Fibroblast of mammary gland (primary cell): ENCODE results near the gene CWC27.
A peak's percentile ranks its signal among the peaks of the same experiment; 100 is the strongest.

Source experiments
- DNase-seq: peaks from one replicate; pipeline ENCODE4 v3.0.0-alpha.2; 2010; ENCODE audit warnings: low read depth
- H3K4me3 ChIP-seq: 2 replicates; pipeline ENCODE4 v1.5.1; 2011; ENCODE audit warnings: low read depth, mild to moderate bottlenecking, low read length, moderate library complexity; ENCODE audit not compliant: control insufficient read depth
- CTCF ChIP-seq: conservative IDR thresholded peaks from 2 replicates; pipeline ENCODE4 v1.5.1; 2011; ENCODE audit warnings: low read depth, low read length, inconsistent platforms; ENCODE audit not compliant: control insufficient read depth, insufficient read depth

CWC27 gene

GRCh38 chr5:64969578-64969977, 200.8 kb downstream of the CWC27 start:
- no peak for TF ChIP-seq CTCF
- no peak overlapping the region for H3K4me3 ChIP-seq

DNA sequence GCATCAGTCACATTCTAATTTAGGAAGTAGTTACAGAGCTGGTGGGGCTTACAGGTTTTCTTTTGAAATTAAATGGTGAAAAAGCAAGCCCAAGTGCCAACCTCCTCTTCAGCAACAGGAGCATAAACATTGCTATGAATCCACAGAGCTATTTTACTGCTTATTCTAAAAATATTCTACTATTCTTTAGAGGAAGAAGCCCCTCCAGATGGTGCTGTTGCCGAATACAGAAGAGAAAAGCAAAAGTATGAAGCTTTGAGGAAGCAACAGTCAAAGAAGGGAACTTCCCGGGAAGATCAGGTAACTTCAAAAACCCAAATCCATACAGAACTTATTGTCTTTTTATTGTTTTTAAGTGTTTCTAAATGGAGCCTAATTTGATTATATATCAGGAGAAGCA, 202.8 kb downstream of the CWC27 start:
- peak; percentile 22 for TF ChIP-seq CTCF
- no peak overlapping the region for H3K4me3 ChIP-seq
- DNase-seq = peak; percentile 42

More at GRCh38 chr5:64969578-64969977, 200.8 kb downstream of the CWC27 start:
- DNase-seq = no peak

- no peak for TF ChIP-seq CTCF
- H3K4me3 ChIP-seq = no peak overlapping the region
- DNase-seq = no peak
Observed at GRCh38 chr5:64971990-64972389, 203.3 kb downstream of the CWC27 start.

- DNase-seq = peak; percentile 39
- TF ChIP-seq CTCF = no peak
- no peak overlapping the region for H3K4me3 ChIP-seq
Observed at GRCh38 chr5:64972591-64972990, 203.9 kb downstream of the CWC27 start.

GRCh38 chr5:64973215-64973614, 204.5 kb downstream of the CWC27 start:
- DNase-seq = no peak
- TF ChIP-seq CTCF = no peak
- no peak overlapping the region for H3K4me3 ChIP-seq

- TF ChIP-seq CTCF = no peak
- H3K4me3 ChIP-seq = no peak overlapping the region
- DNase-seq = peak; percentile 86
Observed at GRCh38 chr5:64977779-64978178, 209.0 kb downstream of the CWC27 start.

- TF ChIP-seq CTCF = no peak
- no peak overlapping the region for H3K4me3 ChIP-seq
- peak; percentile 36 for DNase-seq
Observed at GRCh38 chr5:64978546-64978945, 209.8 kb downstream of the CWC27 start.
